Daoy (cell line): ENCODE measurements around the gene ACBD3. TPM values are rescaled to one million over a fixed set of nuclear protein-coding genes. Genes with fewer than 3 reads are reported as not detected.
A peak's percentile ranks its signal among the peaks of the same experiment; 100 is the strongest.

Source experiments
- DNase-seq: peaks from one replicate; pipeline ENCODE4 v3.0.0-alpha.2; 2015; ENCODE audit warnings: low read depth
- total RNA-seq: library from RNA; depleted of rRNA; stranded (reverse); fragments of >200 nt; shearing (Covaris generic); gene quantifications from 2 replicates; pipeline ENCODE4 v1.2.3, GENCODE V29; 2014

ACBD3 gene
- total RNA-seq, 1 experiment from 2014 or later: 58.2 TPM

- no peak for DNase-seq
These were observed 52.1 kb downstream of the ACBD3 start for GRCh38 chr1:226134170-226135058.

- no peak for DNase-seq
These were observed 52.9 kb downstream of the ACBD3 start for GRCh38 chr1:226133504-226134123.

GRCh38 chr1:226132728-226133503 lies 53.6 kb downstream of the ACBD3 start:
- DNase-seq: no peak

- DNase-seq: no peak
These were observed 54.9 kb downstream of the ACBD3 start for GRCh38 chr1:226131639-226132038.

- no peak for DNase-seq
These were observed 57.3 kb downstream of the ACBD3 start for GRCh38 chr1:226129230-226129629.

- DNase-seq: no peak
These were observed 58.0 kb downstream of the ACBD3 start for GRCh38 chr1:226128487-226129075.

GRCh38 chr1:226126824-226127569 lies 59.5 kb downstream of the ACBD3 start:
- no peak for DNase-seq

GRCh38 chr1:226125831-226126230 lies 60.7 kb downstream of the ACBD3 start:
- no peak for DNase-seq

GRCh38 chr1:226125097-226125630 lies 61.4 kb downstream of the ACBD3 start:
- peak; percentile 82 for DNase-seq

- DNase-seq: no peak
These were observed 62.7 kb downstream of the ACBD3 start for GRCh38 chr1:226123591-226124471.

- no peak for DNase-seq
These were observed 63.4 kb downstream of the ACBD3 start for GRCh38 chr1:226123212-226123560.

- DNase-seq: peak; percentile 74
These were observed 64.7 kb downstream of the ACBD3 start for GRCh38 chr1:226121587-226122400.

GRCh38 chr1:226121049-226121586 lies 65.4 kb downstream of the ACBD3 start:
- DNase-seq: peak; percentile 2

- DNase-seq: no peak
These were observed 66.1 kb downstream of the ACBD3 start for GRCh38 chr1:226120398-226120797.

- no peak for DNase-seq
These were observed 67.4 kb downstream of the ACBD3 start for GRCh38 chr1:226119169-226119568.

- no peak for DNase-seq
These were observed 68.2 kb downstream of the ACBD3 start for GRCh38 chr1:226118357-226118756.

- no peak for DNase-seq
These were observed 69.2 kb downstream of the ACBD3 start for GRCh38 chr1:226117330-226117729.

GRCh38 chr1:226116673-226117072 lies 69.9 kb downstream of the ACBD3 start:
- no peak for DNase-seq

GRCh38 chr1:226112626-226113025 lies 73.9 kb downstream of the ACBD3 start:
- DNase-seq: no peak
